Transverse colon (tissue), 4 donors: ENCODE results near the gene GALK2.

Experiments
- CTCF ChIP-seq, 5 experiments: fragments of 200-600 bp in 3 of 5; fragments of 450-650 bp in 2 of 5; sonication (generic) in 3 of 5; IDR thresholded peaks; 1 replicate in 2 of 5; 2 replicates in 3 of 5; pipeline ENCODE4 v1.5.1; 2016 to 2017; ENCODE audit warnings: antibody characterized with exemption in 5 of 5, inconsistent platforms in 3 of 5, mild to moderate bottlenecking in 2 of 5, moderate library complexity in 1 of 5
- EP300 ChIP-seq: sonication (generic); formaldehyde crosslinking; IDR thresholded peaks from one replicate; pipeline ENCODE4 v1.6.1; 2017; ENCODE audit warnings: antibody characterized with exemption, low read depth
- POLR2A ChIP-seq: fragments of 450-650 bp; IDR thresholded peaks from one replicate; pipeline ENCODE4 v1.6.1; 2016; ENCODE audit warnings: antibody characterized with exemption, mild to moderate bottlenecking, moderate library complexity
- POLR2AphosphoS5 ChIP-seq, 3 donors: sonication (generic); formaldehyde crosslinking; IDR thresholded peaks; one replicate each; pipeline ENCODE4 v1.6.1; 2016; ENCODE audit warnings: antibody characterized with exemption in 3 of 3

DNA sequence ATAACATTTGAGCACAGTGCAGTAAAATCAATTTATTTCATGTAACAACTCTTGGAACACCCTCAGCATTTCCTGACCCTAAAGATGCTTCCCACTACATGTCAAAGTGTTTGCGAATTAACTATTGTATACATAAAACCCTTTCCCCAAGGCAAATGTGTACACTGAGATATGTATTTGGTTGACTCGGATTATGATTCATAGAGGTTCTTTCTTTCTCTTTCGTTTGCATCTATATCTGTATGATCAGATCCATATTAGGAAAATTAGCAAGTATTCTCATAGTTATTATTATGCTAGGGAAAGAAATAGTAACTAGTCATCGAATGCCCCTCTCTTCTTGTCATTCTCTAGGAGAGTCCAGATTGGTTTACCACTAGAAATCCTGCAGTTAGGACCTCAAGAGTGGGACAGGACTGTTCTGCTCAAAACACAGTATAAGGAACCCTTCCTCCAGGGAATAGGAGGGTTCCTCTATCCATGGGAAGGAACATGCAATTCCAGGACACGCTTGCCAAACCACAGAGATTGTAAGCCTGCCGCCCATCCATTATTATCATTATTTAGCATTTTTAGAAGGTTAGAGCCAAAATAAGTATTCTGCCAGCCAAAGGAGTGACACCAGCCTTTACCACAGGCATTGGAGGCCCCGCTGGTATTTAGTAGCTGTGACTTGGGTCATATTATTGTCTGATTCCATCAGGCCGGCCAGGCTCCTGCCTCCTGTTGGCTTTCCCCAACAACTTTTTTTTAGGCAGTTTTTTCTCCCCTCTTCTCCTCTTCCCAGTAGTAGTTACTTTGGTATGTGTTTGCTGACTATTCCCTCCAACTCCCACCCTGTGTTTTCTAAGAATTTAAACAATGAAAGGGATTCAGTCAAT, 100.7 kb downstream of the GALK2 start:
- no peak for TF ChIP-seq POLR2AphosphoS5 (IDR thresholded peaks at IDR 0.05)
- no peak for TF ChIP-seq CTCF (IDR thresholded peaks at IDR 0.05)
- TF ChIP-seq POLR2A: no peak
- no peak for TF ChIP-seq EP300
